GM19467 (cell line): ENCODE data around the gene AMIGO2.

ENCODE experiments used
- ATAC-seq: cut with Tn5 transposase; IDR thresholded peaks from one replicate; pipeline ENCODE4 v1.9.1; 2021; ENCODE audit warnings: mild to moderate bottlenecking, moderate library complexity; ENCODE audit not compliant: unreplicated experiment

Gene AMIGO2

GRCh38 chr12:47099610-47100009 lies 19.9 kb upstream of the AMIGO2 start:
- no peak for ATAC-seq

GRCh38 chr12:47098099-47098498 lies 18.3 kb upstream of the AMIGO2 start:
- no peak for ATAC-seq

- ATAC-seq: no peak
Measured at GRCh38 chr12:47097276-47097896, 17.6 kb upstream of the AMIGO2 start.

- no peak for ATAC-seq
Measured at GRCh38 chr12:47095446-47096236, 15.9 kb upstream of the AMIGO2 start.

- ATAC-seq: no peak
Measured at GRCh38 chr12:47094804-47095203, 15.0 kb upstream of the AMIGO2 start.

GRCh38 chr12:47091009-47091408 lies 11.2 kb upstream of the AMIGO2 start:
- ATAC-seq: no peak

GRCh38 chr12:47088021-47088944 lies 8.5 kb upstream of the AMIGO2 start:
- no peak for ATAC-seq

GRCh38 chr12:47087088-47087688 lies 7.4 kb upstream of the AMIGO2 start:
- no peak for ATAC-seq

- no peak for ATAC-seq
Measured at GRCh38 chr12:47085815-47086252, 6.1 kb upstream of the AMIGO2 start.

- ATAC-seq: no peak
Measured at GRCh38 chr12:47084172-47084571, 4.4 kb upstream of the AMIGO2 start.

GRCh38 chr12:47082796-47083621 lies 3.2 kb upstream of the AMIGO2 start:
- no peak for ATAC-seq

- no peak for ATAC-seq
Measured at GRCh38 chr12:47082283-47082682, 2.5 kb upstream of the AMIGO2 start.

GRCh38 chr12:47080725-47081502 lies 1.2 kb upstream of the AMIGO2 start:
- ATAC-seq: no peak

GRCh38 chr12:47079981-47080724 lies 394 bp upstream of the AMIGO2 start:
- peak; percentile 16 for ATAC-seq

- no peak for ATAC-seq
Measured at GRCh38 chr12:47078733-47079467, 859 bp downstream of the AMIGO2 start.

- ATAC-seq: no peak
Measured at GRCh38 chr12:47078086-47078395, 1.7 kb downstream of the AMIGO2 start.

GRCh38 chr12:47077206-47078085 lies 2.3 kb downstream of the AMIGO2 start:
- no peak for ATAC-seq
